ENCODE data around the gene PRELID1.

DNA sequence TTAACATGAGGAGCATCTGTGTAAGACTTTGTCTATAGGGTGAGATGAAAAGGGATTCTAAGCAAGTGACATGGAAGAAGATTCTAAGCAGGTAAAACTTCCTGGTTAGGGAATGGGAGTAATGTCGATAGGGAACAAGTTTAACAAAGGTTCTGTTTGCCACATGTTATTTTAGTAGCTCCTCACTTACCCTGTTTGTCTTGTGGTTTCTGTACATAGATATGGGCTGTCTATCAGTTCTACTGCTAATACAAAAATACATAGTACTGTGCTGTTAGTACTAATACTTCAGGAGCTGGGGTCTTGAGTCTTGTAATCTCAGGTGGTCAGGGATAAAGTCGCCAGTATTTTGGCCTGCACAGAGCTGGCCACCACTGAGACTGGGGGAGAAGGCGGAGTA, 32.9 kb upstream of the PRELID1 start:
- TF ChIP-seq POLR2A (IDR thresholded peaks at IDR 0.05; ENCODE audit: low read length) = no peak
- TF ChIP-seq GATA1 (IDR thresholded peaks at IDR 0.05; ENCODE audit: low read depth, low read length) = no peak
